Measurements from ENCODE around the gene METTL8. TPM values are rescaled to one million over a fixed set of nuclear protein-coding genes. Genes with fewer than 3 reads are reported as not detected.

Gene METTL8
- total and polyA plus RNA-seq, 2 of the 13 experiments (the other 11 are each of a cell fraction or from before 2014, with no cell fraction given) = 18.6 to 68.2 TPM

- no peaks in the 10 kb centered on the region for H4K20me1 ChIP-seq (ENCODE audit: insufficient read depth, low read length)
- TF ChIP-seq EZH2 (conservative IDR thresholded peaks at IDR 0.05; ENCODE audit: low read depth, low read length) = no peak
- TF ChIP-seq FOXA1 (IDR thresholded peaks at IDR 0.05) = no peak
- no peak for TF ChIP-seq FOXA1 (CRISPR knock-in tag; IDR thresholded peaks at IDR 0.05)
- no peak for TF ChIP-seq ZNF564 (CRISPR knock-in tag; IDR thresholded peaks at IDR 0.05)
- no peak for TF ChIP-seq SCMH1 (CRISPR knock-in tag; IDR thresholded peaks at IDR 0.05; ENCODE audit: borderline replicate concordance)
- TF ChIP-seq ZNF780A (CRISPR knock-in tag; IDR thresholded peaks at IDR 0.05) = no peak
- no peak for TF ChIP-seq ZNF367 (CRISPR knock-in tag; IDR thresholded peaks at IDR 0.05; ENCODE audit: borderline replicate concordance)
- no peak for TF ChIP-seq TMF1 (CRISPR knock-in tag; IDR thresholded peaks at IDR 0.05; ENCODE audit: low read depth)
- DNase-seq (ENCODE audit: low spot score) = no peak
- H3K4me3 ChIP-seq (replicated peaks in 1 of 3; ENCODE audit: insufficient read depth in 1 of 3, low read depth in 2 of 3, low read length in 3 of 3) = no peak overlapping the region
- no peak overlapping the region for H3K9ac ChIP-seq (ENCODE audit: insufficient read depth, low read depth, low read length)
- no peak for FAIRE-seq
- no peak overlapping the region for H3K27ac ChIP-seq (ENCODE audit: extremely low read length, insufficient read depth, low read length)
- H3K4me1 ChIP-seq (ENCODE audit: insufficient read depth, low read length) = no peaks in the 10 kb centered on the region
- no TSS peak for BruUV-seq (replicated peaks)
- no peak overlapping the region for H2AFZ ChIP-seq (ENCODE audit: low read length)
- H3K79me2 ChIP-seq (ENCODE audit: insufficient read depth, low read length) = peaks cover 51% of the 10 kb centered on the region
- intact Hi-C loops (cut with micrococcal nuclease; ENCODE audit: unreplicated experiment) (no loop called here), in situ Hi-C loops (cut with HindIII; ENCODE audit: extremely low pct_ligation_motif_present, low pct_unique_long_range_greater_than_20kb) (no loop called here)
- CTCF ChIA-PET (ENCODE audit: low intra/inter-chr PET ratio, low total read pairs) = no interaction called here
- H3K27me3 ChIP-seq (ENCODE audit: control insufficient read depth in 1 of 2, insufficient read depth in 2 of 2, low read length in 2 of 2) = no peaks in the 10 kb centered on the region
- 0 out of 5 replicates have a peak, but pooled peaks cover 0 to 2% of the 10 kb centered on the region in 2 experiments for H3K36me3 ChIP-seq (replicated peaks in 1 of 2; ENCODE audit: control insufficient read depth in 1 of 2, insufficient read depth in 2 of 2, low read length in 2 of 2)
- POLR2A ChIA-PET = no interaction called here
- H3K4me2 ChIP-seq (ENCODE audit: low read depth, low read length) = no peak overlapping the region
- H3K9me3 ChIP-seq (ENCODE audit: low read length) = peaks cover 6% of the 10 kb centered on the region; the same call in 1 of the 2 replicates
- no peak for ATAC-seq
These were observed 34.5 kb downstream of the METTL8 start for GRCh38 chr2:171399292-171399691.

GRCh38 chr2:171394164-171394740, 39.5 kb downstream of the METTL8 start:
- H4K20me1 ChIP-seq (ENCODE audit: insufficient read depth, low read length) = no peaks in the 10 kb centered on the region; the same call in 1 of the 2 replicates
- peaks cover 30% of the 10 kb centered on the region for H3K79me2 ChIP-seq (ENCODE audit: insufficient read depth, low read length)
- ChIA-PET POLR2A (interaction anchor here (1.9 kb wide), 1 partner anchor 40 kb away, joined by 4 read pairs; the partner anchor contains the start of genes DCAF17 and METTL8), CTCF (ENCODE audit: low intra/inter-chr PET ratio, low total read pairs) (no interaction called here)
- in situ Hi-C loops (cut with HindIII; ENCODE audit: extremely low pct_ligation_motif_present, low pct_unique_long_range_greater_than_20kb) (no loop called here), intact Hi-C loops (cut with micrococcal nuclease; ENCODE audit: unreplicated experiment) (no loop called here)
- H3K4me2 ChIP-seq (ENCODE audit: low read depth, low read length) = no peak overlapping the region
- ATAC-seq (no peak), DNase-seq (ENCODE audit: low spot score) (no peak), FAIRE-seq (no peak)
- H3K27me3 ChIP-seq (ENCODE audit: control insufficient read depth in 1 of 2, insufficient read depth in 2 of 2, low read length in 2 of 2) = no peaks in the 10 kb centered on the region
- H3K9ac ChIP-seq (ENCODE audit: insufficient read depth, low read depth, low read length) = no peak overlapping the region
- no TSS peak for BruUV-seq (replicated peaks)
- TF ChIP-seq JDP2 (CRISPR knock-in tag; IDR thresholded peaks at IDR 0.05; ENCODE audit: borderline replicate concordance) (no peak), ZNF773 (CRISPR knock-in tag; IDR thresholded peaks at IDR 0.05; ENCODE audit: borderline replicate concordance) (no peak), TFE3 (CRISPR knock-in tag; IDR thresholded peaks at IDR 0.05) (no peak), NFAT5 (CRISPR knock-in tag; IDR thresholded peaks at IDR 0.05) (no peak), TCF7L2 (IDR thresholded peaks at IDR 0.05; ENCODE audit: low read depth, low read length) (no peak)
- H2AFZ ChIP-seq (ENCODE audit: low read length) = no peak overlapping the region
- peaks cover 3% of the 10 kb centered on the region for H3K4me1 ChIP-seq (ENCODE audit: insufficient read depth, low read length)
- H3K4me3 ChIP-seq (replicated peaks in 1 of 3; ENCODE audit: insufficient read depth in 1 of 3, low read depth in 2 of 3, low read length in 3 of 3) = no peak overlapping the region
- H3K27ac ChIP-seq (ENCODE audit: extremely low read length, insufficient read depth, low read length) = no peak overlapping the region
- no peaks in the 10 kb centered on the region for H3K9me3 ChIP-seq (ENCODE audit: low read length)
- peaks cover 5 to 16% of the 10 kb centered on the region in 2 experiments; a peak in 3 of 5 replicates for H3K36me3 ChIP-seq (replicated peaks in 1 of 2; ENCODE audit: control insufficient read depth in 1 of 2, insufficient read depth in 2 of 2, low read length in 2 of 2)
- WGBS (ENCODE audit: low lambda C conversion rate) = 95% methylated on average over 1 of the region's 1 CpG

Measured in HepG2 (cell line).